Activated CD4-positive, alpha-beta memory T cell treated with anti-CD3 and anti-CD28 coated beads for 36 hours (primary cell): ENCODE measurements around the gene SUMO3. TPM values are rescaled to one million over a fixed set of nuclear protein-coding genes. Genes with fewer than 3 reads are reported as not detected.

Source experiments
- CTCF ChIA-PET: fragments of 350-600 bp; sonication (Branson Sonifier 250); formaldehyde crosslinking; loops from one replicate; lab custom pipeline; 2021; ENCODE audit warnings: antibody characterized with exemption, inconsistent platforms; lab: Charles Lee
- POLR2A ChIA-PET: fragments of 350-600 bp; sonication (Branson Sonifier 250); formaldehyde crosslinking; loops from one replicate; lab custom pipeline; 2021; ENCODE audit warnings: antibody characterized with exemption; lab: Charles Lee
- DNase-seq: peaks from one replicate; pipeline ENCODE4 v3.0.0-alpha.2; 2020
- H3K27ac Mint-ChIP-seq: one replicate; pipeline ENCODE4 v1.8.0; 2021; ENCODE audit warnings: mixed read lengths
- H3K27me3 Mint-ChIP-seq: one replicate; pipeline ENCODE4 v1.8.0; 2021; ENCODE audit warnings: mixed read lengths
- H3K36me3 Mint-ChIP-seq: one replicate; pipeline ENCODE4 v1.8.0; 2021; ENCODE audit warnings: mixed read lengths
- H3K4me1 Mint-ChIP-seq: one replicate; pipeline ENCODE4 v1.8.0; 2021; ENCODE audit warnings: low read depth, mixed read lengths
- H3K4me3 Mint-ChIP-seq: one replicate; pipeline ENCODE4 v1.8.0; 2021; ENCODE audit warnings: mild to moderate bottlenecking, mixed read lengths
- H3K9me3 Mint-ChIP-seq: one replicate; pipeline ENCODE4 v1.8.0; 2021; ENCODE audit warnings: mixed read lengths
- intact Hi-C: fragments of 100-400 bp; cut with micrococcal nuclease; formaldehyde crosslinking; loops from one replicate; pipeline ENCODE4 v1.15.1; 2023
- total RNA-seq, 2 experiments: library from RNA; stranded (reverse); gene quantifications; one replicate each; pipeline ENCODE4 v1.2.3, GENCODE V29; 2021

Gene SUMO3
- total RNA-seq, 2 experiments from 2014 or later: 77.2 to 77.6 TPM

DNA sequence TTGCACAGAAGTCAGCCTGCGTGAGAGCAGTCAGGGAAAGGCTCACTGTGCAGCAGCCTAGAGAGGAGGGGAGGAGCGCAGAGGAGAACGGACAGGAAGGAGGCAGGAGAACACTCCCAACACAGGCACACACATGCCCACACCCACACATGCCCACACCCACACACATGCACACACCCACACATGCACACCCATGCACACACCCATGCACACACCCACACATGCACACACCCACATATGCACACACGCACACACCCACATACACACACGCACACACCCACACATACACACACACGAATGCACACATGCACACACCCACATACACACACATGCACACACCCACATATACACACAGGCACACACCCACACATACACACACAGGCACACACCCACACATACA lies 7.1 kb downstream of the SUMO3 start:
- POLR2A ChIA-PET: no interaction called here
- Mint-ChIP-seq H3K4me3 (no peak overlapping the region), H3K27ac (no peak overlapping the region), H3K36me3 (peaks cover 22% of the 10 kb centered on the region), H3K9me3 (no peaks in the 10 kb centered on the region), H3K4me1 (peaks cover 8% of the 10 kb centered on the region), H3K27me3 (no peaks in the 10 kb centered on the region)
- no peak for DNase-seq
- intact Hi-C loops: no loop called here
- CTCF ChIA-PET: no interaction called here

DNA sequence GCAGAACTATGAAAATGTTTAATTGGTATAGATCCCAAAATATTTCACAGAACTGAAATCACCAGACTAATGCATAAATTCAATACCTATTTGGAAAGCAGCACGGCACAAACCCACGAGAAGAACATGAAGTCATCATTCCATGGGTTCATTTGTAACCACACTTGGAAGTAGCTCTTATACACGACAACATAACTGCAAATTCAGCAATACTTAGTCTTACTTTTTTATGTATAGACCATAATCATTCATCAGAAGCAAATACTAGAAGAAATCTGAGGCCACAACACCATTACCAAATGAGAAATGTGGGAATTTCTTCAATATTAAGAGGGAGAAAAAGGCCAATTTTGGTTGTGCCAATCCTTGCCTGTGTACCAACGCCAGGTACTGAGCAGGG lies 12.0 kb downstream of the SUMO3 start:
- Mint-ChIP-seq H3K4me3 (no peak overlapping the region), H3K36me3 (peaks cover 38% of the 10 kb centered on the region), H3K9me3 (no peaks in the 10 kb centered on the region), H3K27ac (no peak overlapping the region), H3K27me3 (no peaks in the 10 kb centered on the region), H3K4me1 (peaks cover 29% of the 10 kb centered on the region)
- DNase-seq: no peak
- ChIA-PET CTCF (interaction anchor here (1.7 kb wide), 1 partner anchor 13 kb away, joined by 7 read pairs; no protein-coding TSS in a partner anchor), POLR2A (no interaction called here)
- intact Hi-C loops: no loop called here

DNA sequence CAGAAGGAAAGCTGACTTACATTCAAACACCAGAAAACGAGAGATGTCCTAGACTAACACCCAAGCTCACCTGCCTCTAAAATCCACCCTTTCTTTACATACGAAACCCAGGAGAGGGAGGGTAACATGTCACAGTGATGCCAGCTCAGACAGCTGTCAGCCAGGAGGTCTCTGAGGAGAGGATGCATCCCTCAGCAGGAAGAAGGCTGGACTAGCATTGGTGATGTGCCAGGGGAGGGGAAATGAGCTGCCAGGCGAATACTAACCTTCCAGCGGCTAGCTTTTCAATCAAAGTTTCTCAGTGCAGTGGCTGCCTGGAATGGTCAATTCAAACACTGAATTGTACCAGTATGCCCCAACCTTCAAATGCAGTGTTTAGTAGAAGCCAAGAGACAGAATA lies 12.6 kb downstream of the SUMO3 start:
- H3K4me3 Mint-ChIP-seq: no peak overlapping the region
- ChIA-PET POLR2A (no interaction called here), CTCF (interaction anchor here (1.1 to 2.6 kb wide), 3 partner anchors 12 to 70 kb away, joined by 3 to 7 read pairs (median 7); no protein-coding TSS in a partner anchor)
- no peak overlapping the region for H3K27ac Mint-ChIP-seq
- H3K36me3 Mint-ChIP-seq: peaks cover 40% of the 10 kb centered on the region
- H3K9me3 Mint-ChIP-seq: no peaks in the 10 kb centered on the region
- DNase-seq: no peak
- no peaks in the 10 kb centered on the region for H3K27me3 Mint-ChIP-seq
- intact Hi-C loops: no loop called here
- peaks cover 34% of the 10 kb centered on the region for H3K4me1 Mint-ChIP-seq

DNA sequence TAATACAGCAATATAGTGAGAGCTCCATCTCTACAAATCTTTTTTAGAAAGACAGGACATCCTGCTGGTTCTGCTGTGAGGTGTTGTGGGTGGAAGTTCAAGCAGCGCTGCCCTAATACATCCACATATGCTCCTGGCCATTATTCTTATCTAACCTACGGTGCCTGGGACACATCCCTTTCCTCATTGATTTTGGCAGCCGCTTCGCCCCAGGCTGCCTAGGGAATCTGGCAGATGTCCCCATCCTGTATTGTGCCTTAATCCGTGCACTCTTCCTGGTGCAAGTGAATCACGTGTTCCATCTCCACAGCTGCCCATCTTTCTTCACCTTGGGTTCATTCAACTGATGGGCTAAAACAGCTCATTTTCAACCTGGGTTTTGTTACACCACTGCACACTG lies 13.1 kb downstream of the SUMO3 start:
- Mint-ChIP-seq H3K9me3 (no peaks in the 10 kb centered on the region), H3K27me3 (no peaks in the 10 kb centered on the region), H3K4me1 (peaks cover 37% of the 10 kb centered on the region), H3K27ac (no peak overlapping the region), H3K36me3 (peaks cover 43% of the 10 kb centered on the region), H3K4me3 (no peak overlapping the region)
- ChIA-PET POLR2A (no interaction called here), CTCF (interaction anchor here (1.1 to 2.6 kb wide), 3 partner anchors 11 to 71 kb away, joined by 3 to 7 read pairs (median 7); no protein-coding TSS in a partner anchor)
- no peak for DNase-seq
- intact Hi-C loops: no loop called here

DNA sequence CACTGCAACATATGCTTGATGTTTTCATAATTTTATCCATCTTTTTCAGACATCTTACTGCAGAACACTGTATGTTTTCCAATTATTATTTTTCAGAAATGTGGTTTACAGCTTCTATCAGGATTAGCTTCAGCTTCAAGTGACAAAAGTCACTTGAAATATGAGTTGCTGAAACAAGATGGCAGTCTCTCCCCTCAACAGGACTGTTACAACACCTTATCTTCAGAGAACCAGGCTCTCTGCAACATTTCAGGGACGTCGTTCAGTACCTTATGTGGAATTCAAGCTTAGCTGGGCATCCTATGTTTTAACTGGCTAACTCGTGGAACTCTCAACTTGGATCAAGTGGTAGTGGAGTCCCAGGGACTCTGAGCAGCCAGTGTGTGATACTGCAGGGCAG lies 14.2 kb downstream of the SUMO3 start:
- Mint-ChIP-seq H3K9me3 (no peaks in the 10 kb centered on the region), H3K27ac (no peak overlapping the region), H3K27me3 (no peaks in the 10 kb centered on the region), H3K36me3 (peaks cover 42% of the 10 kb centered on the region), H3K4me1 (peaks cover 44% of the 10 kb centered on the region), H3K4me3 (no peak overlapping the region)
- no peak for DNase-seq
- ChIA-PET POLR2A (interaction anchor here (1.0 kb wide), 1 partner anchor 11 kb away, joined by 5 read pairs; no protein-coding TSS in a partner anchor), CTCF (interaction anchor here (1.0 to 2.6 kb wide), 2 partner anchors 12 to 72 kb away, joined by 4 to 7 read pairs; no protein-coding TSS in a partner anchor)
- intact Hi-C loops: no loop called here

DNA sequence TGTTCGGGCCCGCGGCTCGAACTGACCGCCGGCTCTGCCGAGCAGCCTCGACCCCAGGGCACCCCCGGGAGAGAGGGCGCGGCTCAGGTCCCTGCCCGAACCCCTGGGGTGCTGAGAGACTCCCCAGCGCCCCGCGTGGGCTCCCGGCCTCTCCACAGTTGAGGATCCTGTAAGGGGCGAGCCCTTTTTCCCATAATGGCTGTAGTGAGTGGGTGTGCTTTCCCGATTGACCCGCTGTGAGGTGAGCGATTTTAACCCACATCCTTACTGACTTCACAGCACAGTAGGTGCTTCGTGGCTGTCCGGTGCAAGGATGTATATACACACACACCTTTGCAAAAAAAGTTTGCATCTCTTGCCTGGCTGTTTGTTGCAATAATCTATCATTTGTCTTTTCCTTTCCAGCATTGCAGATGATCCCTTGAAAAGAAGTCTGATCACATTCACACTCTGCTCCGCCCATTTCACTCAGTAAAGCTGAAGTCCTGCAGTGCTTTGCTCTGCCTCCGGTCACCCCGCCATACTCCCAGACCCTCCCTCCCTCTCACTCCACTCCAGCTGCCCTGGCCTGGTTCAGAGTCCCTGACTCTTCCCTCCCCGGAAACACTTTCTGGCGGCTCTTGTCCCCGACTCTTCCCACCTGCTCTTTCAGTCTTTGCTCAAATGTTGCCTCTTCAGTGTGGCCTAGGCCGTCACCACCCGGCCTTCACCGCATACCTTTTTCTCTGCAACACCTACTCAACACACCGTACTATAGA lies 15.3 kb downstream of the SUMO3 start:
- Mint-ChIP-seq H3K27ac (peak overlapping the region; percentile 62), H3K36me3 (peaks cover 49% of the 10 kb centered on the region), H3K4me1 (peaks cover 50% of the 10 kb centered on the region), H3K4me3 (peak overlapping the region; percentile 83), H3K9me3 (no peaks in the 10 kb centered on the region), H3K27me3 (no peaks in the 10 kb centered on the region)
- intact Hi-C loops: no loop called here
- no peak for DNase-seq
- ChIA-PET CTCF (interaction anchor here (1.0 to 4.5 kb wide), 19 partner anchors 9 to 335 kb away, joined by 3 to 100 read pairs (median 7); partner anchors contain the start of genes PTTG1IP and SUMO3), POLR2A (interaction anchor here (0.6 to 2.4 kb wide), 9 partner anchors 9 to 275 kb away, joined by 3 to 8 read pairs (median 5); partner anchors contain the start of gene SUMO3)

DNA sequence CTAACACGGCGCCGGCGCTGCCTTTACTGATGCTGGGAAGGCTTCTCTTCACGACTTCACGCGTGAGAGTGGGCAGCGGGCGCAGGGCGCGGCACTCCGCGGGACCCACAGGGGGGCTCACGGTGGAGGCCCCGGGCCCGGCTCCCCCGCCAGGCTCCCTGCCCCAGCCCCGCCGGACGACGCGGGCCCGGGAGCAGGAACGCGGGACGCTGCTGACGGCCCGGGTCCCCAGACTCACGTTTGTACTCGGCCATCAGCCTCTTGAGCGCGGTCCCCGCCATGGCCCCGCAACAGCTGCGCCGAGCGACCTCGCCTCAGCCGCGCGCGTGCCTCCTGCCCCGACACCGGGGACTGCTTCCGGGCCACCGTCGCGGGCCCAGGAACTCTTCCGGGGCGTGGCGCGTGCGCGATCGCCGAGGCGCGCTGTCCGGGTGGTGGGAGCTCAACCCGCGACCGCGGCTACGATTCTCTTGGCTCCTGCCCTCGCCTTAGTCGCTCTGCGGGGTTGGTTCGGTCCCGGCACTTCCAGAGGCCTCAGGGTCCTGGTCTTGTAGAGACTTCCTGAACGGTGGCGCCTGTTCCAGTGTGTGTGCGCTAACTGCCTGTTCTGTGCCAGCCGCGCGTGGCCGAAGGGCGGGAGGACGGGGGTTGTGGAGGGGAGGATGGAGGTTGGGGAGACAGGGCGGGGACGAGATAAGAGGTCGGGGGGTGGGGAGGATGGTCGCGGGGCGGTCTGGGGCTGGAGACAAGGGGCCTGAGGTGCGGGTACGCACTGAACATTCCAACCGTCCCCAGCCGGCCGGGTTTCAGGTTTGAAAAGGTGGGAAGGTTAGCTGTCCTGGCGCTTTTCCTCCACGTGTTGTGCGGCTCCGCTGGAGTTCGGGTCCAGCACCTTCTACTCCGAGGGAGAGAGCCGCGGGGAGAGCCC lies 16.1 kb downstream of the SUMO3 start, which contains the start of gene UBE2G2:
Gene UBE2G2, minus strand, starts transcription at position 353 of the 928 bp plus-strand sequence. Its CDS starts 72 bp downstream, at position 281.
- intact Hi-C loops: loop anchor here (1.0 to 2.0 kb wide), 3 partner anchors 16 to 131 kb away; no protein-coding TSS in a partner anchor
- CTCF ChIA-PET: interaction anchor here (0.7 to 4.5 kb wide), 27 partner anchors 8 to 471 kb away, joined by 3 to 100 read pairs (median 6); partner anchors contain the start of genes PTTG1IP and SUMO3
- peaks cover 54% of the 10 kb centered on the region for H3K4me1 Mint-ChIP-seq
- H3K27me3 Mint-ChIP-seq: no peaks in the 10 kb centered on the region
- POLR2A ChIA-PET: interaction anchor here (0.6 to 2.4 kb wide), 11 partner anchors 9 to 276 kb away, joined by 3 to 8 read pairs (median 5); partner anchors contain the start of gene SUMO3
- DNase-seq: peak; percentile 91
- peak within 1 kb of the TSS; percentile 99 for H3K4me3 Mint-ChIP-seq
- no peaks in the 10 kb centered on the region for H3K9me3 Mint-ChIP-seq
- peak within 1 kb of the TSS; percentile 89 for H3K27ac Mint-ChIP-seq
- peaks cover 47% of the 10 kb centered on the region for H3K36me3 Mint-ChIP-seq

DNA sequence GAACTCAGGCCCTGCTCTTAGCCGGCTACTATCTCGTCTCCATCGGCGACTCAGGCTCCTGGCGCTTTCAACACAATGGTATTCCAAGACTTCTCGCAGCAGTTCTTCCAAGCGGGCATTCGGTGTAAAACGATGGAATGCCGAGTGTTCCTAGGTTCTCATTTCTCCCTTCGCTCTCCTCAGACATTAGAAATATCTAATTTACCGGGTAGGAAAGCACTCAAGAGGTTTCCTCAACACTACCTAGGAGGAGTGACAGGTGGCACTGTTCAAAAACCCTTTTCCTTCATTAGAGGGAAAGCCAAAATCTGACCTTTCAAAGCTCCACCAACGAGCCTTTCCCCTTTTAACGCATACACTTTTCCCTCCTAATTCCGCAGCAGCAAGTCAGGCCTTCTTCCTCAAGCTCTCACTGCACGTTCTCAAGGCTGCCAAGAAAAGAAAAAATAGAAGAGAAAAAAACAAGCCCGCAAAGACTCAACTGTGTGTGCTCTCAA lies 16.8 kb downstream of the SUMO3 start:
- H3K4me3 Mint-ChIP-seq: peak overlapping the region; percentile 99
- peaks cover 59% of the 10 kb centered on the region for H3K4me1 Mint-ChIP-seq
- H3K27me3 Mint-ChIP-seq: no peaks in the 10 kb centered on the region
- no peaks in the 10 kb centered on the region for H3K9me3 Mint-ChIP-seq
- peaks cover 45% of the 10 kb centered on the region for H3K36me3 Mint-ChIP-seq
- ChIA-PET POLR2A (interaction anchor here (1.0 to 2.4 kb wide), 8 partner anchors 15 to 141 kb away, joined by 3 to 8 read pairs (median 4); partner anchors contain the start of gene SUMO3), CTCF (interaction anchor here (0.8 to 4.5 kb wide), 30 partner anchors 8 to 470 kb away, joined by 3 to 100 read pairs (median 6); partner anchors contain the start of genes PTTG1IP and SUMO3)
- no peak for DNase-seq
- peak overlapping the region; percentile 89 for H3K27ac Mint-ChIP-seq
- intact Hi-C loops: loop anchor here (1.0 to 2.0 kb wide), 4 partner anchors 16 to 132 kb away; no protein-coding TSS in a partner anchor

DNA sequence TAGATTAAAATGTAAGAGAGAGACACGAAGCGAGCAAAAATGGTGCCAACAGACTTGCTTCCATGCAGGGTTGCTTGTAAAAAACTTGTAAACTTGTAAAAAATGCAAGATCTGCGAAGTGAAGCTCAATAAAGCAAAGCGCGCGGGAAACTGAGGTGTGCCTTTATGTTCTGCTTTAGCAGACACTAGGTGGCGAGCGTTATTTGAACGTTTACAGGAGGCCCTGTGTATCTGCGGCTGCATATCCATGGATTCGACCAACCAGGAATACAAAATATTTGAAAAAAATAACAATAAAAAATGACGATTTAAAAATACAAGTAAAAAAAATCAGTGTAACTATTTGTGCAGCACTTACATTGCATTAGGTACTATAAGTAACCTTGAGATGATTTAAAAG lies 17.8 kb downstream of the SUMO3 start:
- Mint-ChIP-seq H3K4me3 (peak overlapping the region; percentile 99), H3K36me3 (peaks cover 41% of the 10 kb centered on the region), H3K9me3 (no peaks in the 10 kb centered on the region), H3K4me1 (peaks cover 65% of the 10 kb centered on the region), H3K27me3 (no peaks in the 10 kb centered on the region), H3K27ac (peak overlapping the region; percentile 56)
- intact Hi-C loops: loop anchor here (1.0 to 2.0 kb wide), 2 partner anchors 75 to 133 kb away; no protein-coding TSS in a partner anchor
- peak; percentile 36 for DNase-seq
- ChIA-PET CTCF (interaction anchor here (0.7 to 4.5 kb wide), 18 partner anchors 8 to 338 kb away, joined by 3 to 100 read pairs (median 8); partner anchors contain the start of gene PTTG1IP), POLR2A (interaction anchor here (2.0 to 2.4 kb wide), 2 partner anchors 16 to 17 kb away, joined by 5 to 6 read pairs; partner anchors contain the start of gene SUMO3)

DNA sequence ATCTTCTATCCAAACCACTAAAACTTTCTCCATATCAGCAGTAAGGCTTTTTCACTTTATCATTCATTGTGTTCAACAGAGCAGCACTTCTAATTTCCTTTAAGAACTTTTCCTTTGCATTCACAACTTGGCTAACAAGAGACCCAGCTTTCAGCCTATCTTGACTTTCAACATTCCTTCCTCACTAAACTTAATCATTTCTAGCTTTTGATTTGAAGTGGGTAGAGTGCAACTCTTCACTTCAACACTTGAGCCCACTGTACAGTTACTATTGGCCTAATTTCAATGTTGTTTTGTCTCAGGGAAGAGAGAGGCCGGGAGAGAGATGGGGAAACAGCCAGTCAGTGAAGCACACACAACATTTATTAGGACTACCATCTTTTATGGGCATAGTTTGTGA lies 18.2 kb downstream of the SUMO3 start:
- no peaks in the 10 kb centered on the region for H3K9me3 Mint-ChIP-seq
- peak overlapping the region; percentile 51 for H3K4me3 Mint-ChIP-seq
- POLR2A ChIA-PET: no interaction called here
- peaks cover 61% of the 10 kb centered on the region for H3K4me1 Mint-ChIP-seq
- CTCF ChIA-PET: interaction anchor here (0.6 to 4.5 kb wide), 17 partner anchors 9 to 338 kb away, joined by 3 to 100 read pairs (median 9); partner anchors contain the start of gene PTTG1IP
- DNase-seq: no peak
- no peaks in the 10 kb centered on the region for H3K27me3 Mint-ChIP-seq
- intact Hi-C loops: loop anchor here (1.0 to 2.0 kb wide), 2 partner anchors 76 to 133 kb away; no protein-coding TSS in a partner anchor
- H3K27ac Mint-ChIP-seq: peak overlapping the region; percentile 56
- peaks cover 41% of the 10 kb centered on the region for H3K36me3 Mint-ChIP-seq
